MCF 10A (cell line): Measurements from ENCODE around the gene GNA15. TPM values are rescaled to one million over a fixed set of nuclear protein-coding genes. Genes with fewer than 3 reads are reported as not detected.
A peak's percentile ranks its signal among the peaks of the same experiment; 100 is the strongest.

Source experiments
- BruUV-seq: library from RNA; stranded (reverse); fragments of 400-500 nt; replicated peaks from 2 replicates; lab custom pipeline; 2021; lab: Mats Ljungman, UMichigan
- CTCF ChIA-PET: fragments of 300-600 bp; sonication (Branson Sonifier 250); formaldehyde crosslinking; extraction: SDS; loops from one replicate; lab custom pipeline; 2021; ENCODE audit warnings: antibody characterized with exemption, inconsistent platforms; lab: Yijun Ruan, JAX
- POLR2A ChIA-PET: fragments of 300-600, 350-650 bp; sonication (Branson Sonifier 250); formaldehyde crosslinking; extraction: SDS; loops from one replicate; lab custom pipeline; 2020; ENCODE audit warnings: antibody characterized with exemption, inconsistent platforms; lab: Yijun Ruan, JAX
- DNase-seq: peaks from one replicate; pipeline ENCODE4 v3.0.0-alpha.2; 2018; ENCODE audit not compliant: unreplicated experiment
- H3K27ac Mint-ChIP-seq: one replicate; pipeline ENCODE4 v1.8.0; 2022; ENCODE audit warnings: mild to moderate bottlenecking, low read depth, mixed read lengths; ENCODE audit not compliant: unreplicated experiment
- H3K27me3 Mint-ChIP-seq: one replicate; pipeline ENCODE4 v1.8.0; 2022; ENCODE audit warnings: mixed read lengths; ENCODE audit not compliant: insufficient read depth, unreplicated experiment
- H3K36me3 Mint-ChIP-seq: one replicate; pipeline ENCODE4 v1.8.0; 2022; ENCODE audit warnings: mild to moderate bottlenecking, moderate library complexity, mixed read lengths; ENCODE audit not compliant: insufficient read depth, unreplicated experiment
- H3K4me1 Mint-ChIP-seq: one replicate; pipeline ENCODE4 v1.8.0; 2022; ENCODE audit warnings: mixed read lengths; ENCODE audit not compliant: insufficient read depth, unreplicated experiment
- H3K4me3 Mint-ChIP-seq: one replicate; pipeline ENCODE4 v1.8.0; 2022; ENCODE audit warnings: mild to moderate bottlenecking, moderate library complexity, mixed read lengths; ENCODE audit not compliant: unreplicated experiment
- H3K9me3 Mint-ChIP-seq: one replicate; pipeline ENCODE4 v1.8.0; 2022; ENCODE audit warnings: mixed read lengths; ENCODE audit not compliant: unreplicated experiment
- intact Hi-C: fragments of 100-400 bp; cut with micrococcal nuclease; formaldehyde crosslinking; loops from 2 replicates; pipeline ENCODE4 v1.14.1; 2022
- total RNA-seq: library from RNA; stranded (reverse); gene quantifications from 2 replicates; pipeline ENCODE4 v1.2.3, GENCODE V29; 2022
- TF ChIP-seq, protein P1 (sequence below): fragments of 200-600 bp; IDR thresholded peaks from one replicate; pipeline ENCODE4 v1.8.0; 2022; ENCODE audit warnings: antibody characterized with exemption, mild to moderate bottlenecking; ENCODE audit not compliant: unreplicated experiment

Gene GNA15
- total RNA-seq, 1 experiment from 2014 or later = 47.1 TPM

DNA sequence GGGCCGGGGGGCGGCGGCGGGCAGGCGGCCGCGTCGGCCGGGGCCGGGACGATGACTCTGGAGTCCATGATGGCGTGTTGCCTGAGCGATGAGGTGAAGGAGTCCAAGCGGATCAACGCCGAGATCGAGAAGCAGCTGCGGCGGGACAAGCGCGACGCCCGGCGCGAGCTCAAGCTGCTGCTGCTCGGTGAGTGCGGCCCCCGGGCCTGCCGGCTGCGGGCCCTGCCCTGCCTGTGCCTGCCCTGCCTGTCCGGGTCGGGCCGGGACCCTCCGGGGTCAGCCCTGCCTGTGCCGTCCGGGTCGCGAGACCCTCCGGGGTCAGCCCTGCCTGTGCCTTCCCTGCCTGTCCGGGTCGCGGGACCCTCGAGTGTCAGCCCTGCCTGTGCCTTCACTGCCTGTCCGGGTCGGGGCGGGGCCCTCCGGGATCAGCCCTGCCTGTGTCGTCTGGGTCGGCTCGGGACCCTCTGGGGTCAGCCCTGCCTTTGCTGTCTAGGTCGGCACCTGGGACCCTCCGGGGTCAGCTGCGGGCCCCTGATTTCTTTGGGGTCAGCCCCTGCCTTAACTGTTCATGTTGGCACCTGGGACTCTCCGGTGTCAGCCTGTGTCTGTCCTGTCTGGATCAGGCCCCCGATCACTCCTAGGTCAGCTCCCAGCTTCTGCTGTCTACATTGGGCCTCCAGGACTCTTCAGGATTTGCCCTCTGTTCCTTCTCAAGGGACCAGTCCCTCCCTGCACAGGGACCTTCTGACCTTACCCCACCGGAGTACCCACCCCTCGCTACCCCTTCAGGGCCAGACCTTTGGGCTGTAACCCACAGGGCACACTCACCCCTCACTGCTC, 41.0 kb upstream of the GNA15 start:
- TF ChIP-seq, protein P1, sequence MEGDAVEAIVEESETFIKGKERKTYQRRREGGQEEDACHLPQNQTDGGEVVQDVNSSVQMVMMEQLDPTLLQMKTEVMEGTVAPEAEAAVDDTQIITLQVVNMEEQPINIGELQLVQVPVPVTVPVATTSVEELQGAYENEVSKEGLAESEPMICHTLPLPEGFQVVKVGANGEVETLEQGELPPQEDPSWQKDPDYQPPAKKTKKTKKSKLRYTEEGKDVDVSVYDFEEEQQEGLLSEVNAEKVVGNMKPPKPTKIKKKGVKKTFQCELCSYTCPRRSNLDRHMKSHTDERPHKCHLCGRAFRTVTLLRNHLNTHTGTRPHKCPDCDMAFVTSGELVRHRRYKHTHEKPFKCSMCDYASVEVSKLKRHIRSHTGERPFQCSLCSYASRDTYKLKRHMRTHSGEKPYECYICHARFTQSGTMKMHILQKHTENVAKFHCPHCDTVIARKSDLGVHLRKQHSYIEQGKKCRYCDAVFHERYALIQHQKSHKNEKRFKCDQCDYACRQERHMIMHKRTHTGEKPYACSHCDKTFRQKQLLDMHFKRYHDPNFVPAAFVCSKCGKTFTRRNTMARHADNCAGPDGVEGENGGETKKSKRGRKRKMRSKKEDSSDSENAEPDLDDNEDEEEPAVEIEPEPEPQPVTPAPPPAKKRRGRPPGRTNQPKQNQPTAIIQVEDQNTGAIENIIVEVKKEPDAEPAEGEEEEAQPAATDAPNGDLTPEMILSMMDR = no peak
- Mint-ChIP-seq H3K4me1 (peaks cover 24% of the 10 kb centered on the region), H3K4me3 (peak overlapping the region; percentile 93), H3K27ac (peak overlapping the region; percentile 88), H3K36me3 (no peaks in the 10 kb centered on the region), H3K9me3 (no peaks in the 10 kb centered on the region), H3K27me3 (no peaks in the 10 kb centered on the region)
- BruUV-seq = no TSS peak
- POLR2A ChIA-PET = interaction anchor here (0.9 to 4.0 kb wide), 3 partner anchors 68 to 144 kb away, joined by 3 to 16 read pairs (median 4); no protein-coding TSS in a partner anchor
- DNase-seq = peak; percentile 25
- CTCF ChIA-PET = interaction anchor here (1.1 to 1.3 kb wide), 2 partner anchors 14 to 143 kb away, joined by 5 to 7 read pairs; no protein-coding TSS in a partner anchor
- intact Hi-C loops = loop anchor here (1.0 kb wide), 1 partner anchor 13 kb away; no protein-coding TSS in a partner anchor

DNA sequence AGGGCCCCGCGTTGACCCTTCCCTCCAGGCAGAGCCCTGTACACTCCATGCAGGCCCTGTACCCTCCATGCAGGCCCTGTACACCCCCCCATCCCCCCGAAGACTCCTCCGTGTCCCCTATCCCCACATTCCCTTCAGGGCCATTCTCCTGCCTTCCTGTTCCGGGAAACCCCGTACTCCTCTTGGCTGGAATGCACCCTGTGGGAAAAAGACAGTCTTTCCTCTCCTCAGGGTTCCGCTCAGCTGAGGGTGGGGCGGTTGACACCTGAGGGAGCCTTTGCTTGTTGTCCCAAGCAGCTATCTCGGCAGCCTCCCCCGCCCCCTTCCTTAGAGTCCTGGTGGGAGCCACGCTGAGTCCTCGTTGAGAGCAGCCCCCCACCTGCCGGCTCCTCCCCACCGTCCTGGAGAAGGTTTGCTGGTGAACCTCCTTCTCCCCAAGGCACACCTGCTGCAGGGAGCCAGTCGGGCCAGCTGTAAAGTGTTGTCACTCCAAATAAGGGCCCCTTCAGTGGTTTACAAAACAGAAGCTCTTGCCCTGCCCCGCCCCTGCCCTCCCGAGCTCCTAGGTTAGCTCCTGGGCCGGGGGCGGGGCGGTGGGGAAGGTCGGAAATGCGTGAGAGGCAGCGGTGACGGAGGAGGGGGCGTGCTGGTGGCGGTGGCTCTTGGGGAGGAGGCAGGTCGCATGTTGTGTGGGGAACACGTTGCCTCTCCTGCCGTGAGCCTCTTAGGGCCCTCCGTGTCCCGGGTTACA, 40.2 kb upstream of the GNA15 start:
- Mint-ChIP-seq H3K4me3 (peak overlapping the region; percentile 93), H3K4me1 (peaks cover 24% of the 10 kb centered on the region), H3K27ac (peak overlapping the region; percentile 88), H3K27me3 (no peaks in the 10 kb centered on the region), H3K36me3 (no peaks in the 10 kb centered on the region), H3K9me3 (no peaks in the 10 kb centered on the region)
- ChIA-PET CTCF (interaction anchor here (0.6 to 1.3 kb wide), 3 partner anchors 8 to 144 kb away, joined by 3 to 7 read pairs (median 5); no protein-coding TSS in a partner anchor), POLR2A (interaction anchor here (0.6 to 4.0 kb wide), 7 partner anchors 33 to 554 kb away, joined by 3 to 16 read pairs (median 4); partner anchors contain the start of gene TLE5)
- peak; percentile 31 for DNase-seq
- no TSS peak for BruUV-seq
- intact Hi-C loops = no loop called here
- TF ChIP-seq, protein P1 = no peak

DNA sequence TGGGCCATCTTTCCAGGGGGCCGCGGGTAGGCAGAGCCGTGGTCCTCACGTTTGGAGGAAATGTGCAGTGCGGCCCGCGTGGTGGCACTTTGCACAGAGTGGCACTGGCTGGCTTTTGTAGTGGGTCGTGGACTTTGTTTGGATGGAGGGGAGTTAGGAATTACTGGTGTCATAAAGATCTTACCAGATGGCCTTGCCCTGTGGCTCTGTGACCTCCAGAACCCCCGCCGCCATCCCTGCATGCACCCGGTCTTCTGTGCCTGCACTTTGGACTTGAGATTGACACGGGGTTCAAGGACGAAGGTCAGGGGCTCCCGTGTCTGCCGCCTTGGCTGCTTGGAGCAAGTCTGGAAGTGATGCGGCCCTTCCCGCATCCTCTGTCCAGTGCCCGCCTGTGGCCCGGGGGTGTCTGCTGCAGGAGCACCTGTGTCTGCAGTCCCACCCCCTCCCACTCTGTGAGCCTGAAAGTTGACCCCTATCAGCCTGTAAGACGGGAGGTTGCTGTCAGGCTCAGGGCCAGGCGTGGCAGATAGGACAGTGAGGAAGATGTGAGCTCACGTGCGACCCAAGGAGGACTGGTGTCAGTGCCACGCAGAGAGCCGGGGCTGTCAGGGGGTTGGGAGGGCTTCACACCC, 39.4 kb upstream of the GNA15 start:
- no peaks in the 10 kb centered on the region for H3K36me3 Mint-ChIP-seq
- H3K9me3 Mint-ChIP-seq = no peaks in the 10 kb centered on the region
- intact Hi-C loops = no loop called here
- TSS peak; percentile 31 for BruUV-seq
- DNase-seq = no peak
- TF ChIP-seq, protein P1 = no peak
- no peaks in the 10 kb centered on the region for H3K27me3 Mint-ChIP-seq
- H3K27ac Mint-ChIP-seq = peak overlapping the region; percentile 88
- ChIA-PET POLR2A (interaction anchor here (1.0 to 4.0 kb wide), 7 partner anchors 34 to 196 kb away, joined by 3 to 16 read pairs (median 4); partner anchors contain the start of genes TLE5 and ZNF57), CTCF (interaction anchor here (0.7 to 2.8 kb wide), 5 partner anchors 12 to 145 kb away, joined by 3 to 11 read pairs (median 5); no protein-coding TSS in a partner anchor)
- peaks cover 24% of the 10 kb centered on the region for H3K4me1 Mint-ChIP-seq
- H3K4me3 Mint-ChIP-seq = peak overlapping the region; percentile 93
